ENCODE data around the gene RAD17.
A peak's percentile ranks its signal among the peaks of the same experiment; 100 is the strongest.
"Not testable (repeated sequence)": the region's sequence is repeated elsewhere in the genome, so short reads cannot be mapped to it uniquely, and the experiment has no call there.

RAD17 gene

GRCh38 chr5:69404659-69405330 lies 35.2 kb downstream of the RAD17 start:
- no peak for DNase-seq

GRCh38 chr5:69414885-69415583 lies 45.4 kb downstream of the RAD17 start, which contains the start of gene MARVELD2:
Gene MARVELD2 (plus strand): TSS chr5:69415116. CDS start chr5:69419386, 4,270 bp downstream.
- peak; percentile 47 to 68 for DNase-seq

GRCh38 chr5:69415584-69415958 lies 46.0 kb downstream of the RAD17 start:
- no peak for DNase-seq

- no peak for DNase-seq
These were observed 46.6 kb downstream of the RAD17 start for GRCh38 chr5:69416180-69416579.

- no peak for DNase-seq
These were observed 47.1 kb downstream of the RAD17 start for GRCh38 chr5:69416699-69417098.

GRCh38 chr5:69418554-69418953 lies 48.9 kb downstream of the RAD17 start:
- DNase-seq: no peak

- no peak for DNase-seq
These were observed 62.0 kb downstream of the RAD17 start for GRCh38 chr5:69431424-69432303.

- DNase-seq: no peak
These were observed 63.0 kb downstream of the RAD17 start for GRCh38 chr5:69432412-69433206.

GRCh38 chr5:69435276-69435884 lies 65.8 kb downstream of the RAD17 start:
- not testable (repeated sequence) for DNase-seq

GRCh38 chr5:69444127-69444754 lies 74.6 kb downstream of the RAD17 start:
- DNase-seq: no peak

- DNase-seq: no peak
These were observed 79.9 kb downstream of the RAD17 start for GRCh38 chr5:69449511-69449910.

GRCh38 chr5:69450116-69450515 lies 80.5 kb downstream of the RAD17 start:
- no peak for DNase-seq

GRCh38 chr5:69450527-69450926 lies 80.9 kb downstream of the RAD17 start:
- DNase-seq: not testable (repeated sequence)

- no peak for DNase-seq
These were observed 82.5 kb downstream of the RAD17 start for GRCh38 chr5:69451941-69452647.

GRCh38 chr5:69453487-69453886 lies 83.9 kb downstream of the RAD17 start:
- not testable (repeated sequence) for DNase-seq

- DNase-seq: no peak
These were observed 85.0 kb downstream of the RAD17 start for GRCh38 chr5:69454460-69455249.

- not testable (repeated sequence) for DNase-seq
These were observed 85.9 kb downstream of the RAD17 start for GRCh38 chr5:69455428-69455988.

- no peak for DNase-seq
These were observed 92.6 kb downstream of the RAD17 start for GRCh38 chr5:69462170-69462569.
